ENCODE measurements around the gene EXOC3. TPM values are rescaled to one million over a fixed set of nuclear protein-coding genes. Genes with fewer than 3 reads are reported as not detected.
A peak's percentile ranks its signal among the peaks of the same experiment; 100 is the strongest.

The EXOC3 gene
- total and polyA plus RNA-seq, 2 of the 8 experiments (the other 6 are each of a cell fraction or from before 2014, with no cell fraction given) = 14.4 to 30.0 TPM

GRCh38 chr5:472656-473550 lies 29.9 kb downstream of the EXOC3 start (continued):
- TF ChIP-seq PHF8 (conservative IDR thresholded peaks at IDR 0.05; ENCODE audit: low read depth, low read length) = peak; percentile 62
- no peak for TF ChIP-seq JUND (IDR thresholded peaks at IDR 0.05; ENCODE audit: low read length)
- TF ChIP-seq GABPA (IDR thresholded peaks at IDR 0.05; ENCODE audit: borderline replicate concordance, insufficient read depth, low read length) = no peak
- TF ChIP-seq EGR1 (IDR thresholded peaks at IDR 0.05; ENCODE audit: borderline replicate concordance, low read depth, low read length) = no peak
- TF ChIP-seq RXRA (IDR thresholded peaks at IDR 0.05; ENCODE audit: insufficient read depth, low read depth, low read length) = no peak
- TF ChIP-seq CBX5 (IDR thresholded peaks at IDR 0.05; ENCODE audit: low read depth, low read length) = no peak
- TF ChIP-seq CEBPB (IDR thresholded peaks at IDR 0.05; ENCODE audit: low read depth, low read length) = no peak
- TF ChIP-seq KDM4A (IDR thresholded peaks at IDR 0.05; ENCODE audit: low read depth, low read length, severe bottlenecking) = peak; percentile 94
- TF ChIP-seq SAP30 (IDR thresholded peaks at IDR 0.05; ENCODE audit: insufficient read depth, insufficient replicate concordance, low read length) = no peak
- no peak for TF ChIP-seq RBBP5 (IDR thresholded peaks at IDR 0.05; ENCODE audit: borderline replicate concordance, low read depth, low read length)
- TF ChIP-seq, protein P1, sequence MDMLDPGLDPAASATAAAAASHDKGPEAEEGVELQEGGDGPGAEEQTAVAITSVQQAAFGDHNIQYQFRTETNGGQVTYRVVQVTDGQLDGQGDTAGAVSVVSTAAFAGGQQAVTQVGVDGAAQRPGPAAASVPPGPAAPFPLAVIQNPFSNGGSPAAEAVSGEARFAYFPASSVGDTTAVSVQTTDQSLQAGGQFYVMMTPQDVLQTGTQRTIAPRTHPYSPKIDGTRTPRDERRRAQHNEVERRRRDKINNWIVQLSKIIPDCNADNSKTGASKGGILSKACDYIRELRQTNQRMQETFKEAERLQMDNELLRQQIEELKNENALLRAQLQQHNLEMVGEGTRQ (IDR thresholded peaks at IDR 0.05; ENCODE audit: low read length) = no peak
- TF ChIP-seq ATF2 (IDR thresholded peaks at IDR 0.05; ENCODE audit: low read length) = no peak
- TF ChIP-seq GTF2F1 (IDR thresholded peaks at IDR 0.05; ENCODE audit: borderline replicate concordance, low read depth, low read length) = no peak
- TF ChIP-seq FOSL1 (IDR thresholded peaks at IDR 0.05; ENCODE audit: insufficient read depth, low read depth, low read length) = no peak
- TF ChIP-seq TAF7 (optimal IDR thresholded peaks at IDR 0.05; ENCODE audit: borderline replicate concordance, low read depth, low read length) = no peak
- no peak for TF ChIP-seq SIX5 (IDR thresholded peaks at IDR 0.05; ENCODE audit: low read depth, low read length)
- no peak for TF ChIP-seq CTBP2 (IDR thresholded peaks at IDR 0.05; ENCODE audit: borderline replicate concordance, insufficient read depth, insufficient read length, low read length)
- no peak for TF ChIP-seq RNF2 (IDR thresholded peaks at IDR 0.05; ENCODE audit: borderline replicate concordance, low read depth, low read length, missing control alignments, poor library complexity, severe bottlenecking)
- TF ChIP-seq KDM1A (IDR thresholded peaks at IDR 0.05; ENCODE audit: borderline replicate concordance, low read length) = no peak
- no peak for TF ChIP-seq SP2 (IDR thresholded peaks at IDR 0.05; ENCODE audit: low read length)
